HG03469 (cell line): Measurements from ENCODE around the gene PLCH2.

Experiments used
- ATAC-seq: cut with Tn5 transposase; IDR thresholded peaks from one replicate; pipeline ENCODE4 v1.9.1; 2021; ENCODE audit warnings: mild to moderate bottlenecking, moderate library complexity, moderate number of reproducible peaks; ENCODE audit not compliant: unreplicated experiment

Gene PLCH2

GRCh38 chr1:2474104-2474844 lies 1.8 kb upstream of the PLCH2 start:
- ATAC-seq = no peak

DNA sequence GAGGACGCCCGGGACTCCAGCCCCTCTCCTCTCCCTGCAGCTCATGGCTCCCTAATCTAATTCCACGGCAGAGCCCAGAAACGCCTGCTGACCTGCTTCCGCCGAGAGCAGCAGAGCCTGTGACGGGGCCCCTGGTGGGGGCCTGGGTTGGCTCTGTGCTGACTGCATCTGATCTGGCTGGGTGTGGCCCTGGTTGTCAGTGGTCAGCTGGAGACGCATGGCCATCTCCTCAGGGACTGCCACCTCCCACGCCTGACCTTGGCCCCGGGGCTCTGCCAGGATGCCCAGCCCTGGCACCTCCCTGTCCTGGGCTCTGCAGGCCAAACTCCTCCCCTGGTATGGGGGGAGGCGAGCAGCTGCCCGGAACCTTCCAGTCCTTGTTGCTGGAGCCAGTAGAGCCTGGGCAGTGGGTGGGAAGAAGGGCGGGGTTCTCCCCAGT lies 1.1 kb upstream of the PLCH2 start:
- no peak for ATAC-seq

DNA sequence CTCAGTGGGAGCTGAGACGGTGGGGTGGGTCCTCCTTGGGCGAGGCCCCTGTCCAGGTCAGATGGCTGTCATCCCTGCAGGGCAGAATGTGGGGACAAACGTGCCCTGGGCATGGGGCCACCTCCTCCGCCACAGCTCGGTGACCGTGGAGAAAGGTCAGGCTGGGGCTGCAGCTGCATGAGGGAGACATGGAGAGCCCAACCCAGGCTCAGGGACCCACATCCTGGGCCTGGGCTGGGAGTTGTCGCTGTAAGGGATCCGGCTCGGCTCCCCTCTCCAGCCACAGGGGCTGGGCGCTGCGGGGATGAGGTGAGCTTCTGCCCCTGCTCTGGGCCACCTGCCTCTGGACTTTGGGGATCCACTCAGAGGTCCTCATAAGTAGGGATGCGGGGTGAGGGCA lies 518 bp upstream of the PLCH2 start:
- no peak for ATAC-seq

GRCh38 chr1:2477309-2477708 lies 1.2 kb downstream of the PLCH2 start:
- ATAC-seq = no peak

- no peak for ATAC-seq
These were observed 1.9 kb downstream of the PLCH2 start for GRCh38 chr1:2477791-2478499.

- no peak for ATAC-seq
These were observed 3.1 kb downstream of the PLCH2 start for GRCh38 chr1:2479186-2479585.

DNA sequence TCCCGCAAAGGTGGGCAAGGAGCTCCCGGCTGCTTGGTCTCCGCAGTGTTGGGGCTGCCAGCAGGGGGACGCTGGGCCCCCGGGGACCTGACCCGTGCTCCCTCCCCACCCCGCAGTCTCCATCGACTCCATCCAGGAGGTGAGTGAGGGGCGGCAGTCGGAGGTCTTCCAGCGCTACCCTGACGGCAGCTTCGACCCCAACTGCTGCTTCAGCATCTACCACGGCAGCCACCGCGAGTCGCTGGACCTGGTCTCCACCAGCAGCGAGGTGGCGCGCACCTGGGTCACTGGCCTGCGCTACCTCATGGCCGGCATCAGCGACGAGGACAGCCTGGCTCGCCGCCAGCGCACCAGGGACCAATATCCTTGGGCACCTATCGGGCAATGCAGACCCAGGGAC lies 3.5 kb downstream of the PLCH2 start:
- ATAC-seq = no peak

GRCh38 chr1:2480236-2480985 lies 4.3 kb downstream of the PLCH2 start:
- no peak for ATAC-seq

- no peak for ATAC-seq
These were observed 4.9 kb downstream of the PLCH2 start for GRCh38 chr1:2480986-2481364.

DNA sequence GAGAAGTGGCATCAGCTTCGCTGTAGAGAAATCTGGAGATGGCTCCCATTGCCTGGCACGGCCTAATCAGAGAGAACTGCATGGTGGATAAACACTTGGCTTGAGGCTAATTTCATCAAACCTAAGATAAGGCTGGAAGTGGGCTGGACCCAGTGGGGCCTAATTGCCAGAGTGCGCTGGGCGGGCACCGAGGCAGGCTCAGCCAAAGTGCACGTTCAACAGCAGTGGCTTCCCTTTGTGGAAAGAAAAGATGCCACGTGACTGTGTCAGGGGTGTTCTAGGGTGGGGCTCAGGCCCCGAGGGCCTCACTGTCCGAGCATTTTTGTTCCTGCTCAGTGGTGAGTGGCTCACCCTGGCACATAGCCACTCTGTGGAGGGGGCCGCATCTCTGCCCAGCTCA lies 5.8 kb downstream of the PLCH2 start:
- no peak for ATAC-seq

DNA sequence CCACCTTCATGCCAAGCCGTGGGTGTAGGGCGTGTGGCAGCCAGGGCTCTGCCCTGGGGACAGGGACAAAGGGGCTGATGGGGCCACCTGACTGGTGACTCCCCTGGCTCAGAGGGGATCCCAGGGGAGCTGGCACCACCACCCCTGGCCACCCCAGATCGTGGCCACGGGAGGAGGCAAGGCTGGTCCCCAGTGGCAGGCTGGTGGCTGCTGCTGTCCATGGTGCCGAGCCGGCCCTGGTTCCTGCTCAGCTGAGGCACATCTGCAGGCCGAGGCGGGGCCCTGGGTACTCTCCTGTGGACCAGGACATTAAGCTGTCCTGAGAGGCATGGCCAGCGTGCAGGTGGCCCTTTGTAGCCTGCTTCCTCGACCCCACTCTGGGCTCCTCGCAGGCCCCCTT lies 6.5 kb downstream of the PLCH2 start:
- no peak for ATAC-seq

- no peak for ATAC-seq
These were observed 6.9 kb downstream of the PLCH2 start for GRCh38 chr1:2483026-2483425.

DNA sequence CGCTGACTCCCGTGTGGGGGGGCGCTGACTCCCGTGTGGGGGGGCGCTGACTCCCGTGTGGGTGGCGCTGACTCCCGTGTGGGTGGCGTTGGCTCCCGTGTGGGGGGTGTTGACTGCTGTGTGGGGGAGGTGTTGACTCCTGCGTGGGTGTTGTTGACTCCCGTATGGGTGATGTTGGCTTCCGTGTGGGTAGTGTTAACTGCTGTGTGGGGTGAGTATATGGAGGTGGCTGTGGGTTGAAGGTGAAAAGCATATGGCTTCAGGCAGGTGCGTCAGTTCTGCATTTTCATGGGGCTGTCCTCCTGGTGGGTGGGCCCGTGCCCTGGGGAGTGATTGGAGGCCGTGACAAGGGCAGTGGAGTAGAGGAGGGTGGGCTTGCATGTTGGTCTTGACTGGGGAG lies 7.9 kb downstream of the PLCH2 start:
- no peak for ATAC-seq

- no peak for ATAC-seq
These were observed 10.0 kb downstream of the PLCH2 start for GRCh38 chr1:2486041-2486440.

DNA sequence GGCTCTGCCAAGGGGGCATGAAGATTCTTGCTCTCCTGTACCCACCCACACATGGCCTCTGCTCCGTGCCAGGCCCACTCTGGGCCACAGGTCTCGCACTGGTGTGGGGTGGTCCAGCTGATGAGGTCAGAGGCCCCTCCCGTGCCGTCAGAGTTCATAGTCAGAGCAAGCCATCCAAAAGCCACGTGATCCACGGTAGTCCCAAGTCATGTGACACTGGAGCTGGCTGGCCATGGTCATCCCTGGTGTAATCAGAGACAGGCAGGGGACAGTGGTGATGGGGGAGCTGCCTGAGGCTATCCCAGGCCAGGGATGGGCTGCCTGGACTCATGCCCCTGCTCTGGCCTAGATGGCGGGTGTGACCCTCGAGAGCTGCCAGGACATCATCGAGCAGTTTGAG lies 10.5 kb downstream of the PLCH2 start:
- ATAC-seq = no peak

DNA sequence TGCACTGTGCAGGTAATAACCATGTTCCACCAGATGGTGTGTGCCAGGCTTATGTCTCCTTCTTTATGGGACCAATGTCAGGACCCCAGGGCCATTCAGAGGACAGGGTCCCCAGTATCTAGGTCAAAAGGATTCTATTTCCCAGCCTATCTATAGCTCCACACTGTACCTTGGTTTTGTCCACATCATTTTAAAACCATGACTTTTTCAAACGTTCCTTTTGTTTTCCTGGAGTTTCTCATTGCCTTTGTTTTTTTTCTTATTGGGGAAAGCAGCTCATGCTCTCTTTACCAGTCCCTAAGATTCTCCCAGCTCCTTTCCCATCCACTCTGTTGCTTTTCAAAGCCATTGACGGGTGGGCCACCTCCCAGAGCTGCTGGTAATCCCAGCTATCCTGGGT lies 12.6 kb downstream of the PLCH2 start:
- no peak for ATAC-seq

DNA sequence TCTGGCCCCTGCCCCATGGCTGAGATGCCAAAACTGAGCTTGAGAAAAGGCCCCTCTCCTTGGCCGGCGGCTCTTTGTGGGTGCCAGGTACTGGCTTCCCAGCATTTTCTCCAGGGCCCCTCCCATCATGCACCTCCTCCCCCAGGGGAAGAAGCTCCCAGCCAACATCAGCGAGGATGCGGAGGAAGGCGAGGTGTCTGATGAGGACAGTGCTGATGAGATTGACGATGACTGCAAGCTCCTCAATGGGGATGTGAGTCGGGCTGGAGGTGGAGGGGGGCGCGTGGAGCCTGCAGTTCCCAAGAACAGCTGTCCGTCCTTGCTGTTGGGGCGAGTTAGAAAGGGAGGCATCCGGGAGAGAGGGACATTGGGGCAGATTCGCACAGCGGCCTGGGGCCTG lies 13.5 kb downstream of the PLCH2 start:
- ATAC-seq = no peak

- ATAC-seq = no peak
These were observed 16.0 kb downstream of the PLCH2 start for GRCh38 chr1:2492091-2492490.

DNA sequence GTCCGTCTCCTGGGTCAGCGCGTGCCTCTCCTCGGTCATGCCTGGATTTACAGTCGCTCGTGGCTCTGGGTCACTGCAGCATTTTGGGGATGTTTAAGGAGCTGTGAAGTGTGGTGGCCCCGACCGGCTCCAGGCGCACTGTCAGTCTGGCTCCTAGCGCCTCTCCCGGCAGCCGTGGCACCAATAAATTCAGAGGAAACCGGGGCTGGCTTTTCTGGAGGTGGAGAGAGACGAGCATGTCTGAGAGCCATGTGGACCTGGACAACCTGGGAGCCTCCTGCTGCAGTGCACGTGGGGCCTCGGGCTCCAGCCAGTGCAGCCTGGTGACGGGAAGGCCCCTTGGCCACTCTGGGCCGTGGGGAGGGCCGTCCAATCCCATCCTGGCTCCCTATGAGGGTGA lies 17.1 kb downstream of the PLCH2 start:
- no peak for ATAC-seq

DNA sequence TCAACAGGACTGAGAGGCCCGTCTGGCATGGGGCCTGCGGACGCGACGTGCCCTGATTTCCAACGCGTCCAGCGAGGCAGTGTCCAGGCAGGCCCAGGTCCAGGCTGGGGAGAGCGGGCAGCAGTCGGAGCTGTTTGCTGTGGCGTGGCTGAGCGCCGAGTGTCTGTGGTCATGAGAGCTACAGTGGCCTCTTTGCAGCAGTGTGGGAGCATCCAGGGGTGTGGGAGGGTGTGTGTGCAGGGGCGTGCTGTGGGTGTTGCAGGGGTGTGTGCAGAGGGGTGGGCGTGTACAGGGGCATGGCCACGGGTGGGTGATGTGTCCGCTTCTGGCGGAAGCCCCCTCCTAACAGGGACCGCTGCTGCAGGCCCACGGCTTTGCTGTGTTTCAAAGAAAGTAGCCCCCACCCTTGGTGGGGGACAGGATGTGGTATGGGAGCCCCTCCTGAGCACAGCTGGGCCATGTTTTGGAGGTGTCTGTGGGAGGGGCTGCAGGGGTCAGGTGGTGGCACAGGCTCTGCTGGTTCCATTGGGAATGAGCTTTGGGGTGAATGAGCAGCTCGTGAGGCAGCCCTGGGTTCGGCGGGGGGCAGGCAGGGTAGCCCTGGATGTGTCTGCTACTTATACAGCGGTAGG lies 17.7 kb downstream of the PLCH2 start:
- ATAC-seq = no peak

- ATAC-seq = no peak
These were observed 18.2 kb downstream of the PLCH2 start for GRCh38 chr1:2494323-2494693.

GRCh38 chr1:2495026-2495425 lies 18.9 kb downstream of the PLCH2 start:
- no peak for ATAC-seq
